H9 (cell line): ENCODE results near the gene AFF2. TPM values are rescaled to one million over a fixed set of nuclear protein-coding genes. Genes with fewer than 3 reads are reported as not detected.

Experiments
- DNase-seq: peaks from one replicate; pipeline ENCODE4 v3.0.0-alpha.2; 2017
- H2AFZ ChIP-seq: one replicate; pipeline ENCODE4 v1.6.1; 2013; ENCODE audit warnings: mild to moderate bottlenecking, low read length, control low read depth, moderate library complexity
- H2AK5ac ChIP-seq: 2 replicates; pipeline ENCODE4 v1.6.1; 2013; ENCODE audit warnings: low read length, control low read depth, mixed read lengths; ENCODE audit not compliant: insufficient read length
- H2BK120ac ChIP-seq: one replicate; pipeline ENCODE4 v1.6.1; 2013; ENCODE audit warnings: low read depth, mild to moderate bottlenecking, low read length, control low read depth, inconsistent platforms; ENCODE audit not compliant: poor library complexity, severe bottlenecking
- H2BK12ac ChIP-seq: 2 replicates; pipeline ENCODE4 v1.6.1; 2013; ENCODE audit warnings: low read length, control low read depth, mixed read lengths, low read depth; ENCODE audit not compliant: insufficient read length
- H2BK15ac ChIP-seq: 2 replicates; pipeline ENCODE4 v1.6.1; 2013; ENCODE audit warnings: low read depth, low read length, control low read depth
- H2BK20ac ChIP-seq: one replicate; pipeline ENCODE4 v1.6.1; 2013; ENCODE audit warnings: low read depth, mild to moderate bottlenecking, low read length, control low read depth, inconsistent platforms; ENCODE audit not compliant: poor library complexity, severe bottlenecking
- H2BK5ac ChIP-seq: 2 replicates; pipeline ENCODE4 v1.6.1; 2013; ENCODE audit warnings: low read length, control low read depth, mixed read lengths; ENCODE audit not compliant: insufficient read length
- H3K14ac ChIP-seq: 2 replicates; pipeline ENCODE4 v1.6.1; 2013; ENCODE audit warnings: low read length, control low read depth; ENCODE audit not compliant: insufficient read depth
- H3K18ac ChIP-seq: 2 replicates; pipeline ENCODE4 v1.6.1; 2013; ENCODE audit warnings: low read depth, mild to moderate bottlenecking, mixed read lengths, low read length, control low read depth; ENCODE audit not compliant: insufficient read length
- H3K23ac ChIP-seq: 2 replicates; pipeline ENCODE4 v1.6.1; 2013; ENCODE audit warnings: low read length, control low read depth, mixed read lengths, low read depth; ENCODE audit not compliant: insufficient read length
- H3K23me2 ChIP-seq: 2 replicates; pipeline ENCODE4 v1.6.1; 2013; ENCODE audit warnings: low read depth, mild to moderate bottlenecking, mixed read lengths, low read length, control low read depth; ENCODE audit not compliant: insufficient read length, poor library complexity, severe bottlenecking
- H3K27ac ChIP-seq: 2 replicates; pipeline ENCODE4 v1.5.1; 2013; ENCODE audit warnings: low read length, control low read depth, mixed read lengths, low read depth; ENCODE audit not compliant: insufficient read length
- H3K27me3 ChIP-seq: 2 replicates; pipeline ENCODE4 v1.6.1; 2013; ENCODE audit warnings: low read length, control low read depth, inconsistent platforms; ENCODE audit not compliant: insufficient read depth
- H3K4ac ChIP-seq: 2 replicates; pipeline ENCODE4 v1.6.1; 2013; ENCODE audit warnings: low read depth, mild to moderate bottlenecking, control low read depth, inconsistent platforms, low read length, moderate library complexity
- H3K4me1 ChIP-seq: 2 replicates; pipeline ENCODE4 v1.6.1; 2013; ENCODE audit warnings: low read length, control low read depth, inconsistent platforms; ENCODE audit not compliant: insufficient read depth
- H3K4me2 ChIP-seq: 2 replicates; pipeline ENCODE4 v1.6.1; 2013; ENCODE audit warnings: low read length, control low read depth, mixed read lengths; ENCODE audit not compliant: insufficient read length, insufficient read depth
- H3K56ac ChIP-seq: 2 replicates; pipeline ENCODE4 v1.6.1; 2013; ENCODE audit warnings: low read depth, mild to moderate bottlenecking, mixed read lengths, low read length, control low read depth; ENCODE audit not compliant: insufficient read length
- H3K79me1 ChIP-seq: 2 replicates; pipeline ENCODE4 v1.6.1; 2013; ENCODE audit warnings: low read depth, mild to moderate bottlenecking, moderate library complexity, low read length, control low read depth, inconsistent platforms; ENCODE audit not compliant: insufficient read depth, poor library complexity, severe bottlenecking
- H3K79me2 ChIP-seq: 2 replicates; pipeline ENCODE4 v1.6.1; 2013; ENCODE audit warnings: low read length, control low read depth, inconsistent platforms; ENCODE audit not compliant: insufficient read depth
- H3K9ac ChIP-seq: 2 replicates; pipeline ENCODE4 v1.6.1; 2013; ENCODE audit warnings: low read length, control low read depth, mixed read lengths; ENCODE audit not compliant: insufficient read length; ENCODE audit errors: extremely low read depth
- H3K9me3 ChIP-seq: one replicate; pipeline ENCODE4 v1.6.1; 2013; ENCODE audit warnings: low read depth, low read length, inconsistent platforms; ENCODE audit not compliant: control insufficient read depth
- H3T11ph ChIP-seq: one replicate; pipeline ENCODE4 v1.6.1; 2013; ENCODE audit warnings: mild to moderate bottlenecking, low read length, control low read depth, inconsistent platforms
- H4K20me1 ChIP-seq: one replicate; pipeline ENCODE4 v1.6.1; 2013; ENCODE audit not compliant: control insufficient read depth, insufficient read length, insufficient read depth
- H4K5ac ChIP-seq: 2 replicates; pipeline ENCODE4 v1.6.1; 2013; ENCODE audit warnings: low read depth, mild to moderate bottlenecking, mixed read lengths, low read length, control low read depth; ENCODE audit not compliant: insufficient read length
- H4K8ac ChIP-seq: replicated peaks from 2 replicates; pipeline ENCODE4 v1.6.1; 2013; ENCODE audit warnings: low read length, control low read depth, mixed read lengths, low read depth; ENCODE audit not compliant: insufficient read length
- H4K91ac ChIP-seq: 2 replicates; pipeline ENCODE4 v1.6.1; 2013; ENCODE audit warnings: low read depth, mild to moderate bottlenecking, moderate library complexity, mixed read lengths, low read length, control low read depth; ENCODE audit not compliant: insufficient read length
- H3K27ac Mint-ChIP-seq, 3 experiments: 2 replicates in 2 of 3; 3 replicates in 1 of 3; pipeline ENCODE4 v1.8.0; 2020 to 2021; ENCODE audit warnings: mixed read lengths in 3 of 3, mild to moderate bottlenecking in 1 of 3, moderate library complexity in 1 of 3
- H3K27me3 Mint-ChIP-seq: 2 replicates; pipeline ENCODE4 v1.8.0; 2021; ENCODE audit warnings: low read depth, mild to moderate bottlenecking, moderate library complexity, mixed read lengths
- H3K36me3 Mint-ChIP-seq, 3 experiments: 2 replicates in 2 of 3; 3 replicates in 1 of 3; pipeline ENCODE4 v1.8.0; 2020 to 2021; ENCODE audit warnings: low read depth in 3 of 3, mixed read lengths in 3 of 3; ENCODE audit not compliant: insufficient read depth in 1 of 3
- H3K4me1 Mint-ChIP-seq, 2 experiments: 2 replicates each; pipeline ENCODE4 v1.8.0; 2020; ENCODE audit warnings: mixed read lengths in 2 of 2
- H3K4me3 Mint-ChIP-seq, 2 experiments: 2 replicates in 1 of 2; 3 replicates in 1 of 2; pipeline ENCODE4 v1.8.0; 2020 to 2021; ENCODE audit warnings: mild to moderate bottlenecking in 2 of 2, mixed read lengths in 2 of 2, moderate library complexity in 1 of 2
- H3K9me3 Mint-ChIP-seq, 2 experiments: 2 replicates in 1 of 2; 3 replicates in 1 of 2; pipeline ENCODE4 v1.8.0; 2020; ENCODE audit warnings: mild to moderate bottlenecking in 2 of 2, mixed read lengths in 2 of 2, moderate library complexity in 1 of 2
- WGBS: extraction: QIAGEN DNeasy Blood & Tissue Kit; methylation state at CpG from one replicate; pipeline ENCODE4 v1.1.7; 2013; ENCODE audit warnings: missing lambda C conversion rate, low lambda C conversion rate, mixed read lengths; ENCODE audit not compliant: insufficient read length; ENCODE audit errors: extremely low coverage; 5-methylcytosine and 5-hydroxymethylcytosine counted together
- total RNA-seq: library from RNA; stranded (reverse); gene quantifications from 2 replicates; pipeline ENCODE4 v1.2.1, GENCODE V29; 2021
- TF ChIP-seq, protein P1 (sequence below): fragments of 200-600 bp; sonication (generic); conservative IDR thresholded peaks from 3 replicates; pipeline ENCODE4 v1.8.0; 2021; ENCODE audit warnings: antibody characterized with exemption, mild to moderate bottlenecking

The AFF2 gene
- total RNA-seq, 1 experiment from 2014 or later = 14.6 TPM

DNA sequence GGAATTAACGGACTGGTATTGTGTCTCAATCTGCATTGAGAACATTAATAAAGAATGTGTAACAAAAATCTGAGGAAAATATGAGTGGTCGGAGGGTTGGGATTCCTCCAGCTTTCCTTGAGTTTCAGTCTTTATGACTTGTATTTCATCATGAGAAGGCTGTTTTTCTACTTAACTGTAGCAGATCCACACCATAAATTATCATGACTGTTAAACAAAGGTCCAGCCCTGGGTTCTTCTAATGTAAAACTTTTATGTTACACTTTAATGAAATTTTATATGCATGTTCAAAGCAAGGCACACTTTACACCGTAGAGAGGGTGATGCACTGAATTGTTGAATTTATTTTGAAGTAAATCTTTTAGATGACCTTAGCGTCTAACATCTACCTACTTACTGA lies 7.0 kb downstream of the AFF2 start:
- Histone ChIP-seq H3K56ac (no peak overlapping the region), H3K4ac (no peak overlapping the region), H3K23ac (no peak overlapping the region), H2AFZ (no peak overlapping the region), H3K23me2 (no peaks in the 10 kb centered on the region), H4K5ac (no peak overlapping the region), H3K79me1 (no peaks in the 10 kb centered on the region), H4K20me1 (no peaks in the 10 kb centered on the region), H2BK5ac (no peak overlapping the region), H3K27ac (no peak overlapping the region), H3K9me3 (peaks cover 26% of the 10 kb centered on the region), H2BK20ac (no peak overlapping the region), H3K27me3 (no peaks in the 10 kb centered on the region), H2BK12ac (no peak overlapping the region), H3K79me2 (no peaks in the 10 kb centered on the region), H2BK120ac (no peak overlapping the region), H2BK15ac (no peak overlapping the region), H2AK5ac (no peak overlapping the region), H3K18ac (no peak overlapping the region), H3T11ph (no peak overlapping the region), H4K8ac (no peak overlapping the region), H4K91ac (no peak overlapping the region), H3K4me2 (no peak overlapping the region), H3K4me1 (no peaks in the 10 kb centered on the region; the same call in 1 of the 2 replicates), H3K9ac (no peak overlapping the region), H3K14ac (no peak overlapping the region)
- no CpG with 5 or more reads among the region's 4 CpGs for WGBS
- DNase-seq = no peak
- H3K9me3 Mint-ChIP-seq = peaks cover 29 to 54% of the 10 kb centered on the region in 2 experiments
- no peaks in the 10 kb centered on the region for H3K27me3 Mint-ChIP-seq
- peaks cover 22 to 23% of the 10 kb centered on the region in 2 experiments for H3K4me1 Mint-ChIP-seq
- no peak overlapping the region for H3K4me3 Mint-ChIP-seq
- TF ChIP-seq, protein P1, sequence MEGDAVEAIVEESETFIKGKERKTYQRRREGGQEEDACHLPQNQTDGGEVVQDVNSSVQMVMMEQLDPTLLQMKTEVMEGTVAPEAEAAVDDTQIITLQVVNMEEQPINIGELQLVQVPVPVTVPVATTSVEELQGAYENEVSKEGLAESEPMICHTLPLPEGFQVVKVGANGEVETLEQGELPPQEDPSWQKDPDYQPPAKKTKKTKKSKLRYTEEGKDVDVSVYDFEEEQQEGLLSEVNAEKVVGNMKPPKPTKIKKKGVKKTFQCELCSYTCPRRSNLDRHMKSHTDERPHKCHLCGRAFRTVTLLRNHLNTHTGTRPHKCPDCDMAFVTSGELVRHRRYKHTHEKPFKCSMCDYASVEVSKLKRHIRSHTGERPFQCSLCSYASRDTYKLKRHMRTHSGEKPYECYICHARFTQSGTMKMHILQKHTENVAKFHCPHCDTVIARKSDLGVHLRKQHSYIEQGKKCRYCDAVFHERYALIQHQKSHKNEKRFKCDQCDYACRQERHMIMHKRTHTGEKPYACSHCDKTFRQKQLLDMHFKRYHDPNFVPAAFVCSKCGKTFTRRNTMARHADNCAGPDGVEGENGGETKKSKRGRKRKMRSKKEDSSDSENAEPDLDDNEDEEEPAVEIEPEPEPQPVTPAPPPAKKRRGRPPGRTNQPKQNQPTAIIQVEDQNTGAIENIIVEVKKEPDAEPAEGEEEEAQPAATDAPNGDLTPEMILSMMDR = no peak
- H3K27ac Mint-ChIP-seq = no peak overlapping the region
- no peaks in the 10 kb centered on the region; a peak in 1 of 7 replicates for H3K36me3 Mint-ChIP-seq
